Lower leg skin (tissue), 4 donors: ENCODE results near the gene SUV39H2. TPM values are rescaled to one million over a fixed set of nuclear protein-coding genes. Genes with fewer than 3 reads are reported as not detected.
"Not testable (repeated sequence)": the region's sequence is repeated elsewhere in the genome, so short reads cannot be mapped to it uniquely, and the experiment has no call there.

ENCODE experiments used
- DNase-seq, 2 donors: peaks; one replicate each; pipeline ENCODE4 v3.0.0-alpha.2; 2019; ENCODE audit warnings: low spot score in 2 of 2
- H3K4me3 ChIP-seq: fragments of 200-600 bp; sonication (generic); 2 replicates; pipeline ENCODE4 v1.5.1; 2017; ENCODE audit warnings: mild to moderate bottlenecking, low read depth; ENCODE audit not compliant: poor library complexity, severe bottlenecking
- POLR2A ChIP-seq, 2 donors: fragments of 450-650 bp; IDR thresholded peaks; one replicate each; pipeline ENCODE4 v1.6.1; 2016 to 2017; ENCODE audit warnings: antibody characterized with exemption in 2 of 2, mild to moderate bottlenecking in 1 of 2, moderate library complexity in 1 of 2
- WGBS, 2 donors: methylation state at CpG; one replicate each; pipeline ENCODE4 v1.1.5; 2018; 5-methylcytosine and 5-hydroxymethylcytosine counted together
- intact Hi-C: fragments of 100-400 bp; cut with DNase I; formaldehyde crosslinking; loops from one replicate; pipeline ENCODE4 v1.15.0; 2023; ENCODE audit warnings: low total_unique reads
- total RNA-seq, 4 donors: library from RNA; depleted of rRNA; stranded (reverse); fragments of >200 nt; gene quantifications; one replicate each; pipeline ENCODE4 v1.1.0, GENCODE V29; 2016
- TF ChIP-seq, protein P1 (sequence below), 3 donors: fragments of 450-650 bp; IDR thresholded peaks; one replicate each; pipeline ENCODE4 v1.5.1; 2016; ENCODE audit warnings: antibody characterized with exemption in 3 of 3, mild to moderate bottlenecking in 3 of 3, moderate library complexity in 2 of 3

Gene SUV39H2
- total RNA-seq, 4 donors from 2014 or later, result 0.99 to 5.3 (median 3.5) TPM

DNA sequence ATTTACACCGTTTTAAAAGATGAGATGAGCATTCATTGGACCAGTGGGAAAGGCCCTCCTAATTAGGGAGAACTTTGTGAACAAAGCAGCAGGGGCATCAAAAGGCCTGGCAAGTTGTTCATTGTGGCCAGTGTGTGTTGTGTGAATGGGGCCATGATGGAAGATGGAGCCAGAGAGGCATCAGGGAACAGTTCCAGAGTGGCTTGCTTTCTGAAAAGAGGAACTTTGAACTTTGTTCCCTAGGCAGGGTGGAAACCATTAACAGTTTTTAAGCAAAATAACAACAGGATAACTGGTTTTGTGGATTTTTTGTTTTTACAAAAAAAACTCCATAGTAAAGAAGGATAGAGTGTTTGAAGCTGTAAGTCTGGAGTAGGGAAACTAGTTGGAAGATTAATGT lies 12.5 kb downstream of the SUV39H2 start:
- TF ChIP-seq POLR2A (IDR thresholded peaks at IDR 0.05), result no peak
- TF ChIP-seq, protein P1, sequence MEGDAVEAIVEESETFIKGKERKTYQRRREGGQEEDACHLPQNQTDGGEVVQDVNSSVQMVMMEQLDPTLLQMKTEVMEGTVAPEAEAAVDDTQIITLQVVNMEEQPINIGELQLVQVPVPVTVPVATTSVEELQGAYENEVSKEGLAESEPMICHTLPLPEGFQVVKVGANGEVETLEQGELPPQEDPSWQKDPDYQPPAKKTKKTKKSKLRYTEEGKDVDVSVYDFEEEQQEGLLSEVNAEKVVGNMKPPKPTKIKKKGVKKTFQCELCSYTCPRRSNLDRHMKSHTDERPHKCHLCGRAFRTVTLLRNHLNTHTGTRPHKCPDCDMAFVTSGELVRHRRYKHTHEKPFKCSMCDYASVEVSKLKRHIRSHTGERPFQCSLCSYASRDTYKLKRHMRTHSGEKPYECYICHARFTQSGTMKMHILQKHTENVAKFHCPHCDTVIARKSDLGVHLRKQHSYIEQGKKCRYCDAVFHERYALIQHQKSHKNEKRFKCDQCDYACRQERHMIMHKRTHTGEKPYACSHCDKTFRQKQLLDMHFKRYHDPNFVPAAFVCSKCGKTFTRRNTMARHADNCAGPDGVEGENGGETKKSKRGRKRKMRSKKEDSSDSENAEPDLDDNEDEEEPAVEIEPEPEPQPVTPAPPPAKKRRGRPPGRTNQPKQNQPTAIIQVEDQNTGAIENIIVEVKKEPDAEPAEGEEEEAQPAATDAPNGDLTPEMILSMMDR (IDR thresholded peaks at IDR 0.05), result no peak
- WGBS, 2 donors, result 86 to 92% methylated on average over 1 of the region's 1 CpG
- DNase-seq, result no peak
- intact Hi-C loops, result no loop called here
- H3K4me3 ChIP-seq, result no peak overlapping the region

DNA sequence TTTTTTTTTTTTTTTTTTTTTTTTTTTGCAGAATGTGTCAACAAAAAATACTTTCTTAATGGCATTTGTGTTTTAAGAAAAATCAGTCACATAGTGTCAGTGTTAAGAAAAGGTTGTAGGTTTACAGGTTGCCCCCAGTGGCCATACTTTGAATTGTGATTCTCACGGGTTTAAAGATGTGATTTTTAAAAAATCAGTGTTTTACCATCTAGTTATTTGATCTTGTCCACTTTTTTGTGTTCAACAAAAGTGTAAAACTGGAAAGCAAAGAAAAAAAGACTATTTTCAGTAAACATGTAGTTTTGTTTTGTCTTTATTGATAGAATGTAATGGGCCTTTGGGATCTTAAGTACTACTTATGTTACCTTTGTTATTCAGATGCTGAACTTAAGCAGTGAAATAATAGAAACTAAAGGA lies 25.7 kb downstream of the SUV39H2 start:
- intact Hi-C loops, result no loop called here
- DNase-seq, result no peak
- H3K4me3 ChIP-seq, result no peak overlapping the region
- TF ChIP-seq POLR2A (IDR thresholded peaks at IDR 0.05), result no peak
- TF ChIP-seq, protein P1 (IDR thresholded peaks at IDR 0.05), result no peak
- 50 to 57% methylated on average over 1 of the region's 1 CpG for WGBS, 2 donors

DNA sequence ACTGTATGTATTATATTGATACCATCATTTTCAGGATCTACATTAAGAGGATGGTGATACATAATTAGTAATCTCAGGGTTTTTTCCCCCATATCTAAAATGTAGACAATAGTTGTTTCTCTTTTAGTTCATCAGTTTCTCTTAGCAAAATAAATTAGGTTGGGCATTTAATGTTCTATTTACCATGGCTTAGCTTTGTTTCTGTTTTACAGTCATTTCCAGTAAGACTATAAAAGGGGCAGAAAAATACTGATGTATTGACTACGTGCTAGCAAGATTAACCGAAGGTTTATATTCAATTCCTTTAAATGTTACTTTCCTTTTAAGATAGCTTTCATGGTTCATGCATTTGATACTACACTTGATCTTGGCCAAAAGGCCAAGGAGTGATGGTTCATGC lies 26.2 kb downstream of the SUV39H2 start:
- intact Hi-C loops, result no loop called here
- H3K4me3 ChIP-seq, result no peak overlapping the region
- DNase-seq, result no peak
- no peak for TF ChIP-seq POLR2A (IDR thresholded peaks at IDR 0.05)
- TF ChIP-seq, protein P1 (IDR thresholded peaks at IDR 0.05), result no peak
- 96 to 99% methylated on average over 2 of the region's 2 CpGs for WGBS, 2 donors

DNA sequence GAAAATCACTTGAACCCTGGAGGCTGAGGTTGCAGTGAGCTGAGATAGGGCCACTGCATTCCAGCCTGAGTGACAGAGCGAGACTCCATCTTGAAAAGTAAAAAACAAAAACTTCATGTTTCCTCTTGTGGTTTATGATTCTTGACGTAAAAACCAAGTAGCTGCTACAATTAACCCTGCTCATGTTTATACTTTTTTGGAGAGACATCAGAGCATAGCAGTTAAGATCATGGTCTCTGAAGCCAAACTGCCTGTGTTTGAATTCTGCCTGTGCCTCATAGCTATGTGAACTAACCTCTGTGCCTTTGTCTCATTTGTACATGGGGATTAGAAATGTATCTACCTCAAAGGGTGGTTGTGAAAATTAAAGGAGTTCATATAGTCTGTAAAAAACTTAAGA lies 27.2 kb downstream of the SUV39H2 start:
- H3K4me3 ChIP-seq, result no peak overlapping the region
- DNase-seq, result no peak
- TF ChIP-seq, protein P1 (IDR thresholded peaks at IDR 0.05), result no peak
- no peak for TF ChIP-seq POLR2A (IDR thresholded peaks at IDR 0.05)
- 86 to 90% methylated on average over 2 of the region's 2 CpGs for WGBS, 2 donors
- intact Hi-C loops, result no loop called here

DNA sequence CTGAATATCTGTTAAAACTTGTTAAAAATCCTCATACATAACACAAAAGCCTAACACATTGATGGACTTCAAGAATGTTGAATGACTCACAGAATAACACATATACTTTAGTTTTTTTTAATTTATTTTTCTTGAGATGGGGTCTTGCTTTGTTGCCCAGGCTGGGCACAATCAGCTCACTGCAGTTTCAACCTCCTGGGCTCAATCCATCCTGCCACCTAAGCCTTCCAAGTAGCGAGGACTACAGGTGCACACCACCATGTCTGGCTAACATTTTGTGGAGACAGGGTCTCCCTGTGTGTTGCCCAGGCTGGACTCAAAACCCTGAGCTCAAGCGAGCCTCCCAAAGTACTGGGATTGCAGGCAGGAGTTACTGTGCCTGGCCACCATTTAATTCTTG lies 28.1 kb downstream of the SUV39H2 start:
- H3K4me3 ChIP-seq, result no peak overlapping the region
- no peak for DNase-seq
- WGBS, 2 donors, result 95% methylated on average over 2 of the region's 2 CpGs
- intact Hi-C loops, result no loop called here
- TF ChIP-seq, protein P1 (IDR thresholded peaks at IDR 0.05), result no peak
- no peak for TF ChIP-seq POLR2A (IDR thresholded peaks at IDR 0.05)

DNA sequence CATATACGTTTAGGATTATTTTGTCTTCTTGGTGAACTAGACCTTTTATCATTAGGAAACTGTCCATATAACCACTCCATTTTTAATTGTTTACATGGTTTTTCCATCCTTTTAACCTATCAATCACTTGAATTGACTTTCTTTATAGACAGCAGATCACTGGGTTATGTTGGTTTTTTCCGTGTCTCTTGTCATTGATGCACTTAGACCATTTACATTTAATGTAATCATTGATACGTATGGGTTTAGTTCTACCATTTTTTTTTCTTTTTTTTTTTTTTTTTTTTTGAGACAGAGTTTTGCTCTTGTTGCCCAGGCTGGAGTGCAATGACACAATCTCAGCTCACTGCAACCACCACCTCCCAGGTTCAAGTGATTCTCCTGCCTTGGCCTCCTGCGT lies 28.9 kb downstream of the SUV39H2 start:
- intact Hi-C loops, DNase-seq, H3K4me3 ChIP-seq: not testable (repeated sequence)
- 98 to 99% methylated on average over 4 of the region's 4 CpGs for WGBS, 2 donors
